ENCODE data around the gene ENO1. TPM values are rescaled to one million over a fixed set of nuclear protein-coding genes. Genes with fewer than 3 reads are reported as not detected.

ENO1 gene
- total RNA-seq, 1 experiment from 2014 or later: 2,334 TPM

DNA sequence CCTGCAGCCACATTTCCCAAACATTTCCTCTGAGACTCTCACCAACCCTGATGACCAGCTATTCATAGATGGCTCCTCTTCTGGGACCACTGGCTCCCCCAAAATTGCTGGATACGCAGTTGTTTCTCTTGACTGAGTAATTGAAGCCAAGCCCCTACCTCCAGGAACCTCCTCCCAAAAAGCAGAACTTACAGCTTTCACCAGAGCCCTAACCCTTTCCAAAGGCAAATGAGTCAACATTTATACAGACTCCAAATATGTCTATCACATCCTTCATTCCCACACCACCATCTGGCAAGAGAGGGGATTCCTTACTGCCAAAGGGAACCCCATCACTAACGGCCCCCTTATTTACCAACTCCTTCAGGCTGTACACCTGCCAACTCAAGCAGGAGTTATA is 46.9 kb upstream of the ENO1 start:
- H3K36me3 ChIP-seq (ENCODE audit: control insufficient read depth in 1 of 2, insufficient read depth in 2 of 2, low read length in 2 of 2): no peaks in the 10 kb centered on the region
- no TSS peak for BruUV-seq (replicated peaks)

More for the DNA sequence above, 46.9 kb upstream of the ENO1 start:
- no peak overlapping the region for H3K27ac ChIP-seq (ENCODE audit: low read depth, low read length)
- ATAC-seq (no peak), DNase-seq (ENCODE audit: low read depth, low spot score) (no peak)
- no peaks in the 10 kb centered on the region for H3K79me2 ChIP-seq (ENCODE audit: insufficient read depth, low read length)
- H2AFZ ChIP-seq (ENCODE audit: low read depth, low read length, poor library complexity, severe bottlenecking): no peak overlapping the region
- H3K9ac ChIP-seq (ENCODE audit: low read length): no peak overlapping the region
- CTCF ChIA-PET: no interaction called here
- intact Hi-C loops (cut with micrococcal nuclease): no loop called here
- TF ChIP-seq RAD21 (IDR thresholded peaks at IDR 0.05; ENCODE audit: low read depth) (no peak), SIN3A (IDR thresholded peaks at IDR 0.05; ENCODE audit: low read depth) (no peak), EZH2phosphoT487 (IDR thresholded peaks at IDR 0.05; ENCODE audit: borderline replicate concordance) (no peak), FOSL1 (IDR thresholded peaks at IDR 0.05; ENCODE audit: low read depth) (no peak), POLR2AphosphoS5 (IDR thresholded peaks at IDR 0.05; ENCODE audit: low read depth, low read length) (no peak), CEBPB (IDR thresholded peaks at IDR 0.05; ENCODE audit: low read depth) (no peak), POLR2A (IDR thresholded peaks at IDR 0.05; ENCODE audit: borderline replicate concordance, extremely low read depth, insufficient read depth, insufficient read length) (no peak), ELF1 (IDR thresholded peaks at IDR 0.05; ENCODE audit: borderline replicate concordance, low read depth) (no peak), EZH2 (IDR thresholded peaks at IDR 0.05) (no peak), YY1 (IDR thresholded peaks at IDR 0.05; ENCODE audit: extremely low read depth, insufficient replicate concordance, low read depth, low read length) (no peak), EGR1 (IDR thresholded peaks at IDR 0.05; ENCODE audit: low read depth) (no peak), SP1 (IDR thresholded peaks at IDR 0.05; ENCODE audit: low read depth) (no peak), TCF7L2 (IDR thresholded peaks at IDR 0.05; ENCODE audit: borderline replicate concordance, extremely low read depth, insufficient read depth, insufficient read length) (no peak), SRF (IDR thresholded peaks at IDR 0.05; ENCODE audit: low read depth) (no peak), JUND (IDR thresholded peaks at IDR 0.05) (no peak)
- TF ChIP-seq, protein P1, sequence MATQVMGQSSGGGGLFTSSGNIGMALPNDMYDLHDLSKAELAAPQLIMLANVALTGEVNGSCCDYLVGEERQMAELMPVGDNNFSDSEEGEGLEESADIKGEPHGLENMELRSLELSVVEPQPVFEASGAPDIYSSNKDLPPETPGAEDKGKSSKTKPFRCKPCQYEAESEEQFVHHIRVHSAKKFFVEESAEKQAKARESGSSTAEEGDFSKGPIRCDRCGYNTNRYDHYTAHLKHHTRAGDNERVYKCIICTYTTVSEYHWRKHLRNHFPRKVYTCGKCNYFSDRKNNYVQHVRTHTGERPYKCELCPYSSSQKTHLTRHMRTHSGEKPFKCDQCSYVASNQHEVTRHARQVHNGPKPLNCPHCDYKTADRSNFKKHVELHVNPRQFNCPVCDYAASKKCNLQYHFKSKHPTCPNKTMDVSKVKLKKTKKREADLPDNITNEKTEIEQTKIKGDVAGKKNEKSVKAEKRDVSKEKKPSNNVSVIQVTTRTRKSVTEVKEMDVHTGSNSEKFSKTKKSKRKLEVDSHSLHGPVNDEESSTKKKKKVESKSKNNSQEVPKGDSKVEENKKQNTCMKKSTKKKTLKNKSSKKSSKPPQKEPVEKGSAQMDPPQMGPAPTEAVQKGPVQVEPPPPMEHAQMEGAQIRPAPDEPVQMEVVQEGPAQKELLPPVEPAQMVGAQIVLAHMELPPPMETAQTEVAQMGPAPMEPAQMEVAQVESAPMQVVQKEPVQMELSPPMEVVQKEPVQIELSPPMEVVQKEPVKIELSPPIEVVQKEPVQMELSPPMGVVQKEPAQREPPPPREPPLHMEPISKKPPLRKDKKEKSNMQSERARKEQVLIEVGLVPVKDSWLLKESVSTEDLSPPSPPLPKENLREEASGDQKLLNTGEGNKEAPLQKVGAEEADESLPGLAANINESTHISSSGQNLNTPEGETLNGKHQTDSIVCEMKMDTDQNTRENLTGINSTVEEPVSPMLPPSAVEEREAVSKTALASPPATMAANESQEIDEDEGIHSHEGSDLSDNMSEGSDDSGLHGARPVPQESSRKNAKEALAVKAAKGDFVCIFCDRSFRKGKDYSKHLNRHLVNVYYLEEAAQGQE (IDR thresholded peaks at IDR 0.05; ENCODE audit: low read depth): no peak
- TF ChIP-seq, protein P2, sequence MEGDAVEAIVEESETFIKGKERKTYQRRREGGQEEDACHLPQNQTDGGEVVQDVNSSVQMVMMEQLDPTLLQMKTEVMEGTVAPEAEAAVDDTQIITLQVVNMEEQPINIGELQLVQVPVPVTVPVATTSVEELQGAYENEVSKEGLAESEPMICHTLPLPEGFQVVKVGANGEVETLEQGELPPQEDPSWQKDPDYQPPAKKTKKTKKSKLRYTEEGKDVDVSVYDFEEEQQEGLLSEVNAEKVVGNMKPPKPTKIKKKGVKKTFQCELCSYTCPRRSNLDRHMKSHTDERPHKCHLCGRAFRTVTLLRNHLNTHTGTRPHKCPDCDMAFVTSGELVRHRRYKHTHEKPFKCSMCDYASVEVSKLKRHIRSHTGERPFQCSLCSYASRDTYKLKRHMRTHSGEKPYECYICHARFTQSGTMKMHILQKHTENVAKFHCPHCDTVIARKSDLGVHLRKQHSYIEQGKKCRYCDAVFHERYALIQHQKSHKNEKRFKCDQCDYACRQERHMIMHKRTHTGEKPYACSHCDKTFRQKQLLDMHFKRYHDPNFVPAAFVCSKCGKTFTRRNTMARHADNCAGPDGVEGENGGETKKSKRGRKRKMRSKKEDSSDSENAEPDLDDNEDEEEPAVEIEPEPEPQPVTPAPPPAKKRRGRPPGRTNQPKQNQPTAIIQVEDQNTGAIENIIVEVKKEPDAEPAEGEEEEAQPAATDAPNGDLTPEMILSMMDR (IDR thresholded peaks at IDR 0.05 in 2 of 3, conservative IDR thresholded peaks at IDR 0.05 in 1 of 3; ENCODE audit: borderline replicate concordance in 1 of 3, insufficient read depth in 1 of 3, low read depth in 2 of 3, low read length in 2 of 3): no peak
- TF ChIP-seq, protein P3, sequence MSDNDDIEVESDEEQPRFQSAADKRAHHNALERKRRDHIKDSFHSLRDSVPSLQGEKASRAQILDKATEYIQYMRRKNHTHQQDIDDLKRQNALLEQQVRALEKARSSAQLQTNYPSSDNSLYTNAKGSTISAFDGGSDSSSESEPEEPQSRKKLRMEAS (IDR thresholded peaks at IDR 0.05): no peak
- TF ChIP-seq, protein P4, sequence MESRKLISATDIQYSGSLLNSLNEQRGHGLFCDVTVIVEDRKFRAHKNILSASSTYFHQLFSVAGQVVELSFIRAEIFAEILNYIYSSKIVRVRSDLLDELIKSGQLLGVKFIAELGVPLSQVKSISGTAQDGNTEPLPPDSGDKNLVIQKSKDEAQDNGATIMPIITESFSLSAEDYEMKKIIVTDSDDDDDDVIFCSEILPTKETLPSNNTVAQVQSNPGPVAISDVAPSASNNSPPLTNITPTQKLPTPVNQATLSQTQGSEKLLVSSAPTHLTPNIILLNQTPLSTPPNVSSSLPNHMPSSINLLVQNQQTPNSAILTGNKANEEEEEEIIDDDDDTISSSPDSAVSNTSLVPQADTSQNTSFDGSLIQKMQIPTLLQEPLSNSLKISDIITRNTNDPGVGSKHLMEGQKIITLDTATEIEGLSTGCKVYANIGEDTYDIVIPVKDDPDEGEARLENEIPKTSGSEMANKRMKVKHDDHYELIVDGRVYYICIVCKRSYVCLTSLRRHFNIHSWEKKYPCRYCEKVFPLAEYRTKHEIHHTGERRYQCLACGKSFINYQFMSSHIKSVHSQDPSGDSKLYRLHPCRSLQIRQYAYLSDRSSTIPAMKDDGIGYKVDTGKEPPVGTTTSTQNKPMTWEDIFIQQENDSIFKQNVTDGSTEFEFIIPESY (IDR thresholded peaks at IDR 0.05; ENCODE audit: extremely low read depth, insufficient replicate concordance, low read length): no peak
- TF ChIP-seq, protein P5, sequence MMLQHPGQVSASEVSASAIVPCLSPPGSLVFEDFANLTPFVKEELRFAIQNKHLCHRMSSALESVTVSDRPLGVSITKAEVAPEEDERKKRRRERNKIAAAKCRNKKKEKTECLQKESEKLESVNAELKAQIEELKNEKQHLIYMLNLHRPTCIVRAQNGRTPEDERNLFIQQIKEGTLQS (IDR thresholded peaks at IDR 0.05): no peak
- H3K27me3 ChIP-seq (ENCODE audit: insufficient read depth, low read length): peaks cover 11% of the 10 kb centered on the region; the same call in 1 of the 2 replicates
- no peaks in the 10 kb centered on the region for H3K9me3 ChIP-seq (ENCODE audit: control insufficient read depth in 1 of 2, insufficient read depth in 1 of 2, low read depth in 1 of 2, low read length in 2 of 2)
- H3K4me1 ChIP-seq (ENCODE audit: control insufficient read depth in 1 of 2, insufficient read depth in 2 of 2, low read length in 2 of 2): no peaks in the 10 kb centered on the region
- H3K9me2 ChIP-seq (ENCODE audit: insufficient read depth): no peaks in the 10 kb centered on the region
- POLR2A ChIA-PET: no interaction called here
- H3K4me2 ChIP-seq (ENCODE audit: low read length): no peak overlapping the region
- no peak overlapping the region for H3K4me3 ChIP-seq (replicated peaks in 1 of 2; ENCODE audit: low read depth in 1 of 2, low read length in 2 of 2)
- H4K20me1 ChIP-seq (ENCODE audit: insufficient read depth): no peaks in the 10 kb centered on the region
- RAD21 ChIA-PET (ENCODE audit: low non-redundant PET in 1 of 2, low total read pairs in 2 of 2, uncharacterized antibody in 2 of 2, unreplicated experiment in 2 of 2): no interaction called here

Data from HCT116 (cell line).